ENCODE data around the gene PROM1. TPM values are rescaled to one million over a fixed set of nuclear protein-coding genes. Genes with fewer than 3 reads are reported as not detected.

The PROM1 gene
- polyA plus RNA-seq, 1 donor = 44.6 TPM

DNA sequence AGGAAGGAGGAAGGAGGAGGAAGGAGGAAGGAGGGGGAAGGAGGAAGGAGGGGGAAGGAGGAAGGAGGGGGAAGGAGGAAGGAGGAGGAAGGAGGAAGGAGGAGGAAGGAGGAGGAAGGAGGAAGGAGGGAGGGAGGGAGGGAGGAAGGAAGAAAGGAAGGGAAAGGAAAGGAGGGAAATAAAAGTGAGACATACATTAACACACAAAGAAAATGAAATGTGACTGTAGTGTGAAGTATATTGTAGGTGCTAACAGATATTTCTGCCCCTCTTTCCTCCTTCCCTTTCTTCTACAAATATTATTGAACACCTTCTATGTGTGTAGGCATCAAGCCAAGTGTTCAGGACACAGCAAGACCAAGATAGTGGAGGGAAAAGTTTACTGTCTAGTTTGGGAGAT lies 26.4 kb upstream of the PROM1 start:
- no peak for DNase-seq

DNA sequence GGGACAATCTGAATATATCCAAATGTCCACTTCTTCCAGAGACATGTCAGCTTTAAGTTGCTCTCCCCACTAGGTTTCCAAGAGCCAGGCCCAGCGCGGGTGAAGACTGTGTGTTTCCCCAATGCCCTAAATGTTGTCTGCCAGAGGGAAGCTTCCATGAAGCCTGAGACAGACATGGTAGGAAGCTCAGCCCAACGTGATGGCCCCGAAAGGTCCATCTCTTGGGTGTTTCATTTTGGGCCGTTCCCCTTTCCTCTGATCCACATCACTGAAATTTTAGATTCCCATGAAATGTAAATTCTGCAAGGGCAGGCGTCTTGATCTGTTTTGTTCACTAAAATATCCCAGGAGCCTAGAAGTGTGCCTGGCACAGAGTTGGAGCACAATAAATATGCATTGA lies 25.4 kb upstream of the PROM1 start:
- no peak for DNase-seq

DNA sequence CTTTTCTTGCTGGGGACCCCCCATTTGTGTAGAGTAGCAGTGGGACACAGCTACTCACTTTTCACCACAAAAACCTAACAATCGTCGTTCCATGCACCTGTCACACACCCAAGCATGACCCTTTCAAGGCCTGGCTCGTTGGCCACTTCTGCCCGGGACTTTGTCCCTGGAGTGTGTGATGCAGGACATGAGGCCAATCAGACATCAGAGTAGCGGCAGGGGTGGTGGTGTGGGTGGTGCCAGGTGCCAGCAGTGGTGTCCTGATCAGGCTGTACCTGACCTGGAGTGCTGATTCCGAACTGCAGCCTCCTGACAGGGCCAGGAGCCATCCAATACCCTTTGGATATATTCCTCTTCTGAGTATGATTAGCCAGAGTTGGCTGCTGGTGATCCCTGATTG lies 23.1 kb upstream of the PROM1 start:
- no peak for DNase-seq

DNA sequence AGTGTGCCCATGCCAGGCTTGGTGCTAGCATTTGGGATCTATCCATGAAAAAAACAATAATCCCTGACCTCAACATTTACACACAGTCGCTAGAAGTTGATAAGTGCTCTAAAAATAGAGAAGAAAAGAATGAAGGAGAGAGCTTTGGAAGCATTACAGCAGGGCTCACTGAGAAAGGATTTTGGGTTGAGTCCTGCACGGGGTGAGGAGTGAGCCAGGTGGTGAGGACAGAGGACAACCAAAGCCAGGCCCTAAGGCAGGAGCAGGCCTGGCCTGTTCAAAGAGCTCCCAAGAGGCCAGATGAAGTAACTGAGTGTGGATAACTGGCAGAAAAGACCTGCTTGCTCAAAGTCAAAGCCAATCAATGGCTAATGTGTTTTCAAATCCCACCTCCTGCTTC lies 20.7 kb upstream of the PROM1 start:
- no peak for DNase-seq

DNA sequence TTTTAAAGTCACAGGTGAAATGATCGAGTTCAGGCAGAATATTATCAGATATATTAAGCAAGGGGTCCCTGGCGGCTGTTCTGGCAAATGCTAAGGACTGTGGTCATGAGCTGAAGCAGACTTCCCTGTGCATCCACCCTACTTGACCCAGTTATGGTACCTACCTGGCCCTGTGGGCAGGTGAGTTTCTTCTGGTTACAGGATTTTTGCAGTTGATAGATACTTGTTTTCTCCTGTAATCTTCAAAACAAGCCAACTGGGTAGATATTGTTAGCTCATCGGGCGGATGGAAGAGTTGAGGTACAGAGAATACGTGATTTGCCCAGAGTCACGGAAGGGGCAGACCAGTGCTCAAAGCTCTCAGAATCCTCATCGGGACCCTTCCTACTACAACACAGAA lies 18.5 kb upstream of the PROM1 start:
- no peak for DNase-seq

DNA sequence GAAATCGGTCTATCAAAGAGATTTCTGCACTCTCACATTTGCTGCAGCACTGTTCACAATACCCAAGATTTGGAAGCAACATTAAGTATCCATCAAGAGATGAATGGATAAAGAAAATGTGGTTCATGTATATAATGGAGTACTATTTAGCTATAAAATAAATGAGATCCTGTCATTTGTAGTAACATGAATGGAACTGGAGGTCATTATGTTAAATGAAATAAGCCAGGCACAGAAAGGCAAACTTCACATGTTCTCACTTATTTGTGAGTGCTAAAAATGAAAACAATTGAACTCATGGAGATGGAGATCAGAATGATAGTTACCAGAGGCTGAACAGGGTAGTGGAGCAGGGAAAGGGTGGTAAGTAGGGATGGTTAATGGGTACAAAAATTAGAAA lies 17.0 kb upstream of the PROM1 start:
- no peak for DNase-seq

DNA sequence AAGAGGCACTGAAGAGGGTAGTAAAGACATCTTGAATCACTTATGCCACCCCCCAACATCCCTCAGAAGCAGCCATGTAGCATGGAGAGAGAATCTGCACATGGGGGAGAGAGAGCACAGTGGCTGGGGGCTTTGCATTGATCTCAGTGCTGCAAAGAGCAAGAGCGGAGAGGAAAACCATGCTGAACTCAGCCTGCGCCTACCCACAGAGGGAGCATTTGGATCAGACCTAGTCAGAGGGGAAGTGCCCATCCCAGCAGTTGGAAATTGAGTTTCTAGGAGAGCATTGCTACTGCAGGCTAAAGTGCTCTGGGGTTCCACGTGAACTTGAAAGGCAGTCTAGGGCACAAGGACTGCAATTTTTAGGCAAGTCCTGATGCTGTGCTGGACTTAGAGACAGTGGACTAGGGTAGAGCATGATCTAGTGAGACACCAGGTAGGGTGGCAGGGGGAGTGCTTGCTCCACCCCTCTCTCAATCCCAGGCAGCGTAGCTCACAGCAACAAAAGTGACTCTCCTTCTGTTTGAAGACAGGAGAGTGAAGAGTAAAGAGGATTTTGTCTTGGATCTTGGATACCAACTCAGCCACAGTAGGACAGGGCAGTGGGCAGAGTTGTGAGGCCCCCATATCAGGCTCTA lies 9.0 kb upstream of the PROM1 start:
- DNase-seq = no peak

DNA sequence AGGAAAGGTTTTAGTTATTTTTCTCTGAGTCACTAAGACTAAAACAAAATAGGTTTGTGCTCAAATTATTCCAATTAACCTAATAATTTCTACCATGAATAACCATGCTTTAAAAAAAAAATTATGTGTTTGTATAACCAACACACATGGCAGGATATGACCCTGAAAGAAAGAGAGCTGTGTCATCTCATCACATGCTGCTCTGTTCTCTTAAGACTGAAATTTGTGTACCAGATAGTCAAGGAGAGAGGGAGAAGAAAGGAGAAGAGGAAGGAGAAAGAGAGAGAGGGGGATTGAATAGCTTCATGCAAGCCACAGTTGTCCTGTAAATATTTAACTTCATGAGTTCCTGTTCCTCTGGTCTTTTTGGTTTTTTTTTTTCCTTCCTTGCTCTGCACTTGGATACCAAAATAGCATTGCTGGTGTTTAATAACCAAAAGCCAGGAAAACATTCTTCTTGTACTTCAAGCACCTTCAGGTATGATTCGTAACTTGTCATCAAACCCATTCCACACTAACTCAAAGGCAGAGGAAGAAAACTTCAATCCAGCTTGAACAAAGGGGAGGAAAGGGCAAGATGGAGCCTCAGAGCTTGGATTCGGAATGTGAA lies 6.4 kb upstream of the PROM1 start:
- no peak for DNase-seq

DNA sequence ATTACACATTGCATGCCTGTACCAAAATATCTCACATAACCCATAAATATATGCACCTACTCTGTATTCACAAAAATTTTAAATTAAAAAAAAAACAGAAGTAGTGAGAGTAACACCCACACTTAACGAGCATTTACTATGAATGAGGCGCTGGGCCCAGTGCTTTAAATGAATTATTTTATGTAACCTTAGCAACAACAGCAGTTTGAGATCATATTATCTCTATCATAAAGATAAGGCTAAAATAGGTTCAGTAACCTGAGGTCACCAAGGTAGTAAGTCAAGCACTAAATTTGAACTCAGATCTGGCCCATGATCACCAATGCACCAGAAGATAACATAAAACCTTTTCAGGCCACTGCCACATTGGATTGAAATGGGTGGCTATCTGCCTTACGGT lies 5.3 kb upstream of the PROM1 start:
- DNase-seq = no peak

DNA sequence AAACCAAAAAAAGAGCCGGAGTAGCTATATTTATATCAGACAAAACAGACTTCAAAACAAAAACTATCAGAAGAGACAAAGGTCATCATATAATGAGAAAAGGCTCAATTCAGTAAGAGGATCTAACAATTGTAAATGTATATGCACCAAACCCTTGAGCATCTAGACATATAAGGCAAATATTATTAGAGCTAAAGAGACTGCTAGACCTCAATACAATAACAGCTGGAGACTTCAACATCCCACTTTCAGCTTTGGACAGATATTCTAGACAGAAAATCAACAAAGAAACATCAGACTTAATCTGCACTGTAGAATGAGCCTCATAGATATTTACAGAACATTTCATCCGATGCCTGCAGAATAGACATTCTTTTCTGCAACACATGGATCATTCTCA lies 4.8 kb upstream of the PROM1 start:
- no peak for DNase-seq

DNA sequence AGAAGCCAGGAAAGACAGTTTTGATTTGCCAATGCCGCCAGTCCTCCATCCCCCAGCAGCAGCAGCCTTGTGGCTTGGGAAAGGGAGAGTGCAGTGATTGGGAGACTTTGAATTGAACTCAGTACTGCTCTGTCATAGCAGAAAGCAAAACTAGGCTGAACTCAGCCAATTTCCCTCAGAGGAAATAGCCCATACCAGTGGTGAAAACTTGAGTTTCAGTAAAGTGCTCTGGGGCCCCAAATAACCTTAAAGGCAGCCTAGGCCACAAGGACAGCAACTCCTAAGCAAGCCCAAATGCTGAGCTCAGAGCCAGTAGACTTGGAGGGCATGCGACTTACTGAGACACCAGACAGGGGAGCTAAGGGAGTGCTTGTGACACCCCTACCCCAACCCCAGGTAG lies 2.0 kb upstream of the PROM1 start:
- no peak for DNase-seq

DNA sequence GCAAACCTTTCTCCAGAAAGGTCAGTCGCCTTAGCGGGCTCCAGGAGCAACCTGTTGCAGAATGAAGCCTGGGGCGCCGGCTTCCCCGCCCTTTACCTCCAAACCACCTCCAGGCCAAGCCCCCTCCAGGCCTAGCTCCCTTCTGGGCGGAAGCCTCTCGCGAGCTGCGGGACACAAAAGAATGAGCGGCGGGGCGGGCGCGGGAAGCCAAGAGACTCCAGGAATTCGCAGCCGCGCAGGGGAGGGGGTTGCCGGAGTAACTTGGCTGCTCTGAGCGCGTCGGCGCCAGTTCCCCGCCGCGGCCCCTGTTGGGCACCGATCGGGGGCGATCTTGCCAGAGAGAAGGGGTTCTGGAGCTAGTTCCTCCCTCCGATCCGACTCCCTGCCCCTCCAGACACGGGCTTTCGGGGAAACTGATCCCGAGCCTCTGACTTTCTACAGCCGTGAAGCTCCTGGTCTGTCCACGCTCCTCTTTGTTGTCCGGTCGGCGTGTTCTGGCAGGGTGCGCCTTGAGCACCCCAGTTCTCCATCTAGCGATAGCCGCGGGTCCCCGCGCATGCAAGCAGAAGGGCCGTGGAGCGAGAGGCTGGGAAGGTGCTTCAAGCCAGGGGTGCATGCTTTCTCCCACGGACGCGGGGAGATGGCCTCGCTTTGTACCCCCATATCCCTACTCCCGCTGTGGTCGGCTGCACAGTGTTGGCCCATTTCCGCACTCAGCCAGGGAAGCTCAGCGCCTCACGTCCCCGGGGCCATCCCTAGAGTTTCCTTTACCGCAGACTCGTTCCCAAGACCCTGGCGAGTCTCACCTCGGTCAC lies 1.2 kb downstream of the PROM1 start:
- DNase-seq = peak; percentile 75

DNA sequence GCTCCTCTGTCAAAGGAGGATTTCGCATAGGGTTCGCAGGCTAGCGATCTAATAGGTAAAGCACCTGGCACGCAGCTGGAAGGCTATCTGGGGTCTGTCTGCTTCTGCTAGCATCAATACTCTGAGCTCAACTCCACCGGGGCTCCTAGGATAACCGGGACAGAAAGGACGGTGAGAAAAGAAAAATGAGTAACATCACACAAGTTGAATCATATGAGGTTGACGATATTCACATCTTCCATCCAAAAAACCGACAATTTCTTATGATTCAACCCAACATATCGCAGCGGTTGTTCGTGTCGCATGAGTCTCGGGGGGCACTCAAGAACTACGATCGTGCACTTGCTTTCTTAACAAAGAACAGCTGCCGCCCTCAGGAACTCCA lies 1.8 kb downstream of the PROM1 start:
- no peak for DNase-seq

DNA sequence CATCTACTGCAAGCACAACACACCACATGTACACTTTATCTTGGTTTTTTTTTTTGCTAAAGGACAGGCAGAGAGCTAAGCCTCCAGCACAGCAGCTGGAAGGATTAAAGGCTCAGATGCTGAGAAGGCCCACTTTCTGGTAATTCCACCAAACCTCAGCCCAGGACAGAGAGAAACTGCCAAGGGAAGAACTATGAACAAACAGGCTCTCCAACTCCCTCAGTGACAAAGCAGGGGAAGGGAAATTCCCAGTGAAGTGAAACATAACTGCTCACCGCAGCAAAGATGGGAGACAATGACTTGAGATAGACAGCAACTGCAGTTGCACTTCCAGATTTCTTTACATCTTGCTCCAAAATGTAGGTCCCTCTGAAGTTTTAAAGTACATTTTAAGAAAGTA lies 4.8 kb downstream of the PROM1 start:
- DNase-seq = no peak

DNA sequence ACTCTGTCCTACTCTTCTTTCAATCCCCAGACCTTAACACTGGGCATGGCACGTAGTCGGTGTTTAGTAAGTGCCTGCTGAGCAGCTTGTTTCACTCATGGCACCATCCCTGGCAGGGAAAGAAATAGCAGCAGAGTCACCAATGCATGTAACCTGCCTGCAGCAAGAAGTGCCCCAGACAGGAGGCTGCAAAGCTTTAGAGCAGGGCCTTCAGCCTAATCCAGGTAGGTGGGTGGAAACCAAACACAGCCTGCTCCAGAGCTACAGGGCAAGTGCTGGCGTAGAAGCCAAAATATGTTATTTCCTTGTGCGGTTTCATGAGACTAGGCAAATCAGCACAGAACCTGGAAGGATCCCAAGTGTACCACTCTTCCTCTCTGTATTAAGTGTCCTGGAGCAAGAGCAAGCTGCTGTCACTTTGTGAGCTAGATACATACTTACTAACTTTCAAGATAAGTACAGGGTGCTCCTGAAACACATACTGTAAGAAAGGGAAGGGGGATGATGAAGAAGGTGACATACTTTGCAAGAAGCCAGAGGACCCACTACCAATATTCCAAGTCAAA lies 5.5 kb downstream of the PROM1 start:
- DNase-seq = no peak

DNA sequence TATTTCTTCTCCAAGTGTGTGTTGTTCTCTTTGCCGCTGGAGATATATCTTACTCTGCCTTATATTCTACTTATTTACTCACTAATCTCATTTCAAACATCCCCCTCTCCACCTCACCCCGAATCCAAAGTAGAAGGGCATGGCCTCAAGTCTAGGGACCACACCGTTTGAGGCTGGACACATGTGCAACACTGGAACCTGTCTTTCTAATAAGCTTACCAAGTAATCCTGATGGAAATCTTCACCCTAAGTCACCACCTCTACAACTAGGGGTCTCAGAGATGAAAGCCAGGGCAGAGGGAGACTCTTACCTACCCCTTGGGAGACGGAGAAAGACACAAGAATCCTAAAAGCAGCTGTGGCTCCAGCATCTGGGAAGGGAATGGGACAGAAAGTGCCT lies 6.0 kb downstream of the PROM1 start:
- no peak for DNase-seq

DNA sequence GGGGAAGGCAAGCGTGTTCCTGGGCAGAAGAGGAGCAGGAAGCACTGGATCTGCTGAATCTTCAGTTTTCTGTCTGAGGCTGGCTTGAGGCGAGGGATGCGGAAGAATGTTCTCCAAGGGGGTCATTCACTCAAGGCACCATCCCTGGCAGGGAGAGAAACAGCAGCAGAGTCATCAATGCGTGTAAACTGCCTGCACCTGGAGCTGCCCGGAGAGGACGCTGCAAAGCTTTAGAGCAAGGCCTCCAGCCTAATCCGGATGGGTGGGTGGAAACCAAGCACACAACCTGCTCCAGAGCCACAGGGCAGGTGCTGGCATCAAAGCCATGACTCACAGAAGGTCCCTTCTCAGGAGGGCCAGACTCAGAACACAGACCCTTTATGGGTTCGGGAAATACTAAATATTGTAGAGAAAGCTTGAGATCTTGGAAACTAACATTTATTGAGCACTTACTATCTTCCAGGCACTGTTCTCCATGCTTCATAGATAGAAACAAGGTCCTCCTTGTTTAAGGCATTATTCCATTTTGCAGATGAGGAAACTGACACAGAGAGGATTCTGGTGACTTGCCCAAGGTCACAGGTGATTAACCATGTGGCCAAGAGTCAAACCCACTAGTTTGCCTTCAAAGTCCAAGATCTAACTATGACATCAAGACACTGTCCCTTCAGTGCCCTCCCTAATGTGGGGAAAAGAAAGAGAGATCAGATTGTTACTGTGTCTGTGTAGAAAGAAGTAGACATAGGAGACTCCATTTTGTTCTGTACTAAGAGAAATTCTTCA lies 7.7 kb downstream of the PROM1 start:
- no peak for DNase-seq

DNA sequence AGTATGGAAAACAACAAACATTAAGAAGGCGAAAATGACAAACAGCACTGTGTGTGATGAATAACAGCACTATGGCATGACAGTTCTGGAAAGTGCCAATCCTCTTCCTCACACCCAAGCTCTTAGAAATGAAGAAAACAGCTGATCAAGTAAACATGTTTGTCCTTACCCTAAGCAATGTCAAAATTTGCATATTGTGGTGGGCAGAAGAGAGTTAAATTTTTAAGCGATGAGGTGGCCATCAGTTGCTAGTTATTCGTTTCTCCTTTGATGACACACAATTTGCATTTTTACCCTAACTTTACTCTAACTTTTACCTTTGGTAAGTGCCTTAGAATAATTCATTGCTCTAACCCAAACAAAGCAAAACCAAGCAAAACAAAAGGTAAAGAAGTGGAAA lies 8.8 kb downstream of the PROM1 start:
- DNase-seq = no peak

DNA sequence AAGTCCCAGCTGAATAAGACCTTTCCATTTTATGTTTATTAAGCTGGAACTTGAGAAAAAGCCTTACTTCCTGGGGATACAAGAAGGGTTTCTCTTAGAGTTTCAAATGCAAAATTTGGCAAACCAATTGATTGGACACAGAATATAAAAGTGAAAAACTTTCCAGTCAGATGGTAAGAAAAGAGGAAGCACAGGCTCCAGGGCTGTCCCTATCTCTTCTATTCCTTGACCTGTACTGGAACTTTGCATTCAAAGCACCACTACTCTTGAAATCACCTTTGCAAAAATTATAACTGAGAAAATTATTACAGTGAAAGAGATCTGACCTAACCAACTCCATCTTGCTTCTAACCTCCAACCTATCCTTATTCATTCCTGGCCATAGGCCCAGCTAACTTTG lies 11.7 kb downstream of the PROM1 start:
- no peak for DNase-seq

DNA sequence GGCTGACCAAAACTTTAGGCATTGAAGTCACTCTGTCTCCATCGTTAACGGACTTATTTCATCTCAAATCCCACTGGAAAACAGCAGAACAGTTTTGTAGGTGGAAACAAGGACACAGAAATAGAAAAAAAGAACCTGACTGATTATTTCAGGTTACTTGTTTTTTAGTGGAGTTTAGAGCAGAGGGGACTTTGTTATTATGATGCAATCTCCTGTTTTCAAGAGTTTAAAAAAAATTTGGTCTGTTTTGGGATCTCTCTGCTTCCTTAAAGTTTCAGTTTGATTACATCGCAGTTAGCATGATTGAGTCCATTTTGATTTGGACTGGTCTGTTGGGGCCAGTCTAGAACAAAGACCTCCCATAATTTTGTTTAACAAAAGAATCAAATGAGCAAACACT lies 13.6 kb downstream of the PROM1 start:
- DNase-seq = no peak

DNA sequence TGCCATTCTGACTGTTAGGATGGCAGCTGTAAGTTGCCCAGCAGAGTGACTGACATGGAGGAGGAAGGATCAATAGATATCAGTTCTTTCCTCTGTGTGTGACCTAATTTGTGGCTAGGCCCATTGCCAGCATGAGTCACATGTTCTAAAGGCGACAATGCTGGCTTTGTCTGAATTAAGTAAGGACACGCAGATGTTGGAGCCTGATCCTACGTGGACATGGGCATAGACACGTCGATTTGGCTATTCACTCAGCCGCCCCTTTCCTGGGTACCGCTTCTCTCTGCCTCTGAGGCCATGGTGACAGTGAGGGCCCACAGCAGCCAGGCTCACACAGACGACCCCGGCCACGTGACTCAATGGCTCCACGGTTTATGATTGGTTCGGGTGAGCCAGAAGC lies 16.3 kb downstream of the PROM1 start:
- DNase-seq = no peak

DNA sequence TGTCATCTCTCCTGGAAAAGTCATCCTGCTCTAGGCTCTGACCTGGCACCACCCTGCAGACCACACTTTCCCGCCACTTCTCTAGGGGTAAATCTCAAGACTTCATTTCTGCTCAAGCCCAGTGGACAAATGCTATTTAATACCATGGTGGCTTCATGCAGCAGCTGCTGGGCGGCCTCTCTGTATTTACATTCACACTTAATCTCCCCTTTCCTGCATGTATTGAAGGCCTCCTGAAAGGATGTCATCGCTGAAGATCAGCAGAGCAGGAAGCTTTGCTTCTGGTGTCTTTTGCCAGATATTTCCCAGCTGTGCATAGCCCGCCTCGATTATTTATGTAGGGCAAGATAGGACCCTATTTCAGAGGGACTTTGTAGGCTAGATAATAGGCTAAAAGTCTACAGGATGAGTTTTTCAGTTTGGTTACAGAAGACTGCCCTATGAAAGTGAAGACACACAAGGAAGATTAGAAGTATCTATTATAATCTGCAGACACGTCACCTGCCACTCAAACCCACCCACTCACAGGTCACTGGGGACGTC lies 17.2 kb downstream of the PROM1 start:
- DNase-seq = no peak

Data from left kidney (tissue), 2 donors.